ENCODE measurements around the gene HNMT. TPM values are rescaled to one million over a fixed set of nuclear protein-coding genes. Genes with fewer than 3 reads are reported as not detected.
"Not testable (repeated sequence)": the region's sequence is repeated elsewhere in the genome, so short reads cannot be mapped to it uniquely, and the experiment has no call there.

HNMT gene
- total RNA-seq (2021; ENCODE audit: unreplicated experiment) (4.1 TPM), Bru-seq, nascent RNA (percentile 48 among the genes with signal in this experiment), BruChase-seq, experiment 1, labeled RNA remaining after a 2-hour chase (percentile 36 among the genes with signal in this experiment), BruChase-seq, experiment 2, labeled RNA remaining after a 6-hour chase (percentile 40 among the genes with signal in this experiment)
- 3.7 TPM for polyA plus RNA-seq (2012; ENCODE audit: insufficient read length)
- long read RNA-seq, transcript HNMT-202 (6 exons, 3,295 nt): major isoform, 5 of 6 reads
- long read RNA-seq, partial matches to known transcripts: 0 of 6 reads
- long read RNA-seq, other reads (novel, unspliced or antisense): 1 of 6 reads

GRCh38 chr2:137964066-137964858 lies at the start of gene HNMT:
Gene HNMT (plus strand): TSS chr2:137964473. CDS start chr2:137964492, 19 bp downstream.
- Histone ChIP-seq H3K4me3 (ENCODE audit: low read depth in 2 of 2, low read length in 2 of 2) (peak within 1 kb of the TSS; percentile 42 to 65), H3K27me3 (ENCODE audit: control insufficient read depth, insufficient read depth, low read length) (no peaks in the 10 kb centered on the region), H3K36me3 (ENCODE audit: control insufficient read depth, insufficient read depth, low read length) (no peaks in the 10 kb centered on the region), H3K4me1 (ENCODE audit: control insufficient read depth, insufficient read depth, low read length) (peaks cover 15% of the 10 kb centered on the region), H3K27ac (ENCODE audit: low read length) (peak within 1 kb of the TSS; percentile 91), H3K9me3 (ENCODE audit: control insufficient read depth, insufficient read depth, low read depth, low read length) (no peaks in the 10 kb centered on the region)
- in situ Hi-C loops (cut with HindIII; ENCODE audit: low pct_unique_long_range_greater_than_20kb, low sequenced_read_pairs): no loop called here
- BruUV-seq (replicated peaks): TSS peak; percentile 84
- ChIA-PET CTCF (interaction anchor here (0.6 kb wide), 2 partner anchors 10 to 16 kb away, joined by 4 read pairs; no protein-coding TSS in a partner anchor), POLR2A (interaction anchor here (0.6 kb wide), 2 partner anchors 140 to 527 kb away, joined by 6 to 7 read pairs; no protein-coding TSS in a partner anchor)
- DNase-seq (ENCODE audit: low read depth, low spot score): no peak
- no peak for TF ChIP-seq REST (IDR thresholded peaks at IDR 0.05; ENCODE audit: insufficient read depth in 1 of 2, low read depth in 2 of 2, low read length in 1 of 2)
- ATAC-seq: peak; percentile 88
- intact Hi-C loops (cut with micrococcal nuclease; ENCODE audit: unreplicated experiment): no loop called here

- POLR2A ChIA-PET: no interaction called here
- TF ChIP-seq CTCF (IDR thresholded peaks at IDR 0.05) (no peak), REST (IDR thresholded peaks at IDR 0.05; ENCODE audit: insufficient read depth in 1 of 2, low read depth in 2 of 2, low read length in 1 of 2) (no peak), SIN3A (IDR thresholded peaks at IDR 0.05; ENCODE audit: borderline replicate concordance, insufficient read depth, low read depth, low read length) (no peak), TCF7L2 (IDR thresholded peaks at IDR 0.05; ENCODE audit: low read depth, low read length) (no peak), POLR2AphosphoS5 (IDR thresholded peaks at IDR 0.05; ENCODE audit: low read depth, low read length) (no peak)
- no TSS peak for BruUV-seq (replicated peaks)
- ATAC-seq (no peak), DNase-seq (ENCODE audit: low read depth, low spot score) (no peak)
- no peaks in the 10 kb centered on the region for H3K36me3 ChIP-seq (ENCODE audit: control insufficient read depth, insufficient read depth, low read length)
- H3K27me3 ChIP-seq (ENCODE audit: control insufficient read depth, insufficient read depth, low read length): no peaks in the 10 kb centered on the region
- CTCF ChIA-PET: no interaction called here
- intact Hi-C loops (cut with micrococcal nuclease; ENCODE audit: unreplicated experiment): no loop called here
- H3K4me3 ChIP-seq (ENCODE audit: low read depth in 2 of 2, low read length in 2 of 2): no peak overlapping the region
- no peak overlapping the region for H3K27ac ChIP-seq (ENCODE audit: low read length)
- H3K9me3 ChIP-seq (ENCODE audit: control insufficient read depth, insufficient read depth, low read depth, low read length): no peaks in the 10 kb centered on the region
- in situ Hi-C loops (cut with HindIII; ENCODE audit: low pct_unique_long_range_greater_than_20kb, low sequenced_read_pairs): no loop called here
- H3K4me1 ChIP-seq (ENCODE audit: control insufficient read depth, insufficient read depth, low read length): no peaks in the 10 kb centered on the region
Measured at GRCh38 chr2:137921105-137921880, 43.0 kb upstream of the HNMT start.

- H3K9me3 ChIP-seq (ENCODE audit: control insufficient read depth, insufficient read depth, low read depth, low read length); intact Hi-C loops (cut with micrococcal nuclease; ENCODE audit: unreplicated experiment); in situ Hi-C loops (cut with HindIII; ENCODE audit: low pct_unique_long_range_greater_than_20kb, low sequenced_read_pairs); H3K27ac ChIP-seq (ENCODE audit: low read length); H3K27me3 ChIP-seq (ENCODE audit: control insufficient read depth, insufficient read depth, low read length); H3K4me1 ChIP-seq (ENCODE audit: control insufficient read depth, insufficient read depth, low read length); BruUV-seq (replicated peaks); DNase-seq (ENCODE audit: low read depth, low spot score); CTCF ChIA-PET; ATAC-seq; H3K4me3 ChIP-seq (ENCODE audit: low read depth in 2 of 2, low read length in 2 of 2); POLR2A ChIA-PET; H3K36me3 ChIP-seq (ENCODE audit: control insufficient read depth, insufficient read depth, low read length): not testable (repeated sequence)
Measured at GRCh38 chr2:137922171-137922570, 42.1 kb upstream of the HNMT start.
